Eye (tissue), 1 donor: ENCODE measurements around the gene DNAJB12.

Source experiments
- DNase-seq: peaks from one replicate; pipeline ENCODE4 v3.0.0-alpha.2; 2015

Gene DNAJB12

GRCh38 chr10:72285972-72286521, 68.7 kb downstream of the DNAJB12 start:
- peak; percentile 83 for DNase-seq

GRCh38 chr10:72283131-72283530, 71.6 kb downstream of the DNAJB12 start:
- no peak for DNase-seq
